Dedifferentiated amniotic fluid mesenchymal stem cell (primary cell): ENCODE measurements around the gene COL4A6.

Experiments used
- DNase-seq: peaks from one replicate; pipeline ENCODE4 v3.0.0-alpha.2; 2016; ENCODE audit errors: extremely low spot score

Gene COL4A6

DNA sequence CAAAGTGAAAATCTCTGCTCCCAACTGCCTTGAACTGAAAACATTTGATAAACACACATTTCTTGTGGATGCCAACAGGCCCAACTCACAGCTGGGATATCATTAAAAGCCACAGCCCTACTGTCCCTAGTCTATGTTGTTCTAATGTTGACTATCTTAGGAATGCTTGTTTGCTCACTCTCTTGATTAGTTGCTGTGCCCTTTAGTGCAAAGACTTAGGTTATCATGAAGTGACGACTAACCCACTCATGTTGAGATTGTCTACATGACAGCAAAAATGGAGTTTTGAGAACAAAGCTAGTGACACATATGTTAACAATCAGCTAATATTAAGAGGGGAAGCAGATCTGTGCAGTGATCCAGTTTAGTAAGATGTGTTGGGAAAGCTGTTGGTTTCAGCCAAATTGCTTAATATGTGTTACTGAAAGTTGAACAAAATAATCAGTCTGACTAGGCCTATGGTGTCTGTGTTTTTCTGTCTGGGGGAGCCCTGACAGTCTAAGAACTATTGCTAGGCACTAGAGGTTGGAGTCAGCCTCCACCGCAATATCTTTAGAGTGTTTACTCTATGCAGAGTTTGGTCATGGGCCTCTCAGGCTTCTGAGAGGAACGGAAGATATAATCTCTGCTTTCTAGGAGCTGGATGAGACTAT is 221.2 kb downstream of the COL4A6 start:
- DNase-seq: no peak

DNA sequence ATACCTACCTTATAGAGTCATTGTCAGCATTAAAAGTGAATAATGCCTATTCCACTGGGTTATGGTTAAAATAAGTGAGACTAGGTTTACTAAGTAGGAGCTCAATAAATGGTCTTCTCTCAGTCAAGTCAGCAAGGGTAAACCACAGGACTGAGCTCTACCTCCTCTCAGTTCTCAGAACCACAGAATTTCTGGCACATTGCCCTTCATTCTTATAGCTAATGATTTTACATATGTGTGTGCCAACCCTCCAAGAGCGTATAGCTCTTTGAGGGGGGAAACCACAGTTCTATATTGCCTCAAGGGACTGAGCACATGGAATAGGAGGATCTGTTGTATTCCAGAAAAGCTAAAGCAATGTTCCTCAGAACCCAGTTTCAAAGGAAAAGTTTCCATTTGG is 221.8 kb downstream of the COL4A6 start:
- no peak for DNase-seq

DNA sequence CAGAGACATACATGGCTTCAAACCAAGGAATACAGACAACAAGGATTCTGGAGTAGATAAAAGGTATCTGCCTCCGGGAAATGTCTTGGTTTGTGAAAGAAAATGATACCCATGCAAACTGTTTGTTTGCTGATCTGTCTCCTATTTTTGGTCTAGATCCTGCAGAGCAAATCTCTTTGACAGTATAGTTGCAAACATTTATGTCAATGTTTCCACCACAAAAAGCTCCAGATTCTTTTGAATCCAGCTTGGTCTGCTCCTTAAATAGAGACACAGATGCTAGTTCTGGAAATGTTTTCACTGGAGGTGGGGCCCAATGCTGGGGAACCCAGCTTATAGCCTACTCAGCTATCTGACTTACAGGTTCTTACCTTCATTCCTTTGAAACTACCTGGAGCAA is 226.9 kb downstream of the COL4A6 start:
- no peak for DNase-seq

DNA sequence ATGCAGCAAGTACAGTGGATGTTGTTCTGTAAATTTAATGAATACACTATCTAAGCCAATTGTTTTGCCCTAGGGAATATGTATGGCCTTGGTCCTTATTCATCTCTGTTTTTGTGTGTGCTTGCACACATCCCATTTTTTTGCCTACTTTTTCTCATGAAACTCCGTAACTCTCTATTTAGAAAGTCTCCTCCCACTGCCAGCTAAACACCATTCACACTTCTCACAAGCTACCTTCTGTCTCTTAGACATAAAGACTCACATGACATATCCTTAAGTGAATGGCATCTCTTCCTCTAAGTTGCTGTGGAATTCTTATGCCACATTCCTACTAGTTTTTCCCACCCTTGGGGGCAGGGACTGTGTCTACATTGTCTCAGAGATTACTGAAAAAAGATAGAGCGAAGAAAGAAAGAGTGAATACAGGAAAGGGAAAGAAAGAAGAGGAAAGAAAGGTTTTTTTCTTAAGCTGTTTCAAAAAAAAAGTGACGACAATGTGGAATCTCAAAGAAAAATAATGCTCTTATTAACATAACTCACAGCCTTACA is 229.1 kb downstream of the COL4A6 start:
- no peak for DNase-seq

DNA sequence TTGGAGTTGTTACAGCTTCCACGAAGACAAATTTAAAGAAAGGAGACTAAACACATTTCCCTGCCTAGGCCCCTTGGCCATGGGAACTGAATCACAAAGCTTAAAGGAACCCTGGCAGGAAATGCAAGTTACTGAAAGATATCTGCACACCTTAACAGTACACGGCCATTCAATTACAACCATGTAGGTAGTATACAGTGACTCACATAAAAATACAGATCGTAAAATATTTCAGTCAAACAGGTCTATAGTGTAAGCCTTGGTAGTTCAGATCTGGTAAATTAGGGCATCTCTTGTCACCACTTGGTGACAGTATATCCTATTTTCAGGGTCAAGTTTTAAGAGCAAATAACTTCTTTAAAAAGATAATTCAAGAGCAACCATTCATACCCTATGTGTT is 234.7 kb downstream of the COL4A6 start:
- no peak for DNase-seq

DNA sequence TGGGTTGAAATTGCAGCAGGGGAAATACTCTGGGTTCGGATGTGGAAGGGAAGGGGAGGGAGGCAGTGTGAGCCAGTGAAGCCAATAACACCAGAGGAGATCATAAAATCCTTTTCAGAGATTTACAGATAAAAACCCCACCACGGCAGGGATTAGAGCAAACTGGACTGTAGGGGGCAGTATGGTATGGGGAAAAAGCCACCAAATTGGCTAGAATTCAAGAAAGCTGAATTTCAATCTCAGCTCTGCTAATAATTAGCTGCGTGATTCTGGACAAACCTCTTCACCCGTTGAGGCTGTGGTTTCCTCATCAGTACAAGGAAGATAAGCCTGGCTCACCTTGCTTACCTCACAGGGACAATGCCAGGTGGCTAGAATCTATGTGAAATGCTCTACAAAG is 238.5 kb downstream of the COL4A6 start:
- no peak for DNase-seq

DNA sequence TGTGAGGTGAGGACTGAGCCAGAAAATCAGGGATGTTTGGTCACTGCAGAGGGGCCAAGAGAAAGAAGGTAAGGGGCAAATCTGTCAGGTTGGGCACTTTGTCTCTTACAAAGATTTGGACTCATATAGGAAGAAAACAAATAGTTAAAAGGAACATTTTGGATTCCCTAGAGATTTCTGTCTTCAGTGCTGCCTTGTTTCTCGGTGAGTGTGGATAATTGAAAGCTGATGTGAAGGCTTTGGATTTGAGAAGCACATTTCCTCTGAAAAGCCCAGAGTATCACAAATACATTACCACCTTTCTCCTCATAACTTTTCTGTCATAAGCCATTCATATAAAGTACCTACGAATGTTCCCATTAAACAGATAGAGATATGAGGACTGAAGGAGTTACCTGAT is 239.2 kb downstream of the COL4A6 start:
- no peak for DNase-seq

DNA sequence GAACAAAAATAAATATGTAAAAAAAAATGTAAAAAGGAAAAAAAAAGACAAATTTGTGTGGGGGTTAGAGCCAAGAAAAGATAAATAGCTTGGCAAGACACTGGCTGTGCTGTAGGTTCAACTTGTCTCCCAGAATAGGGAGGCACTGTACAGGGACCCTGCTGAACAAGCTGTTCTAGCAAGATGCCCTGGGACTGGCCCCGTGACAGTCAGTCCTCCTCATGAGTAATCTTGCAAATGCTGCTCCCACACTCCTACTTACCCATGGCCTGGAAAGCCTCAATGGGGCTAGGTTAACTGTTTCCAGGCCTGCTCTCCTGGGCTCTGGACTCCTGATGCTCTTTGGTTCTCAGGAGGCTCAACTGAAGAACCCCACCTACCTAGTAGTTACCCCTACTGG is 239.8 kb downstream of the COL4A6 start:
- no peak for DNase-seq

DNA sequence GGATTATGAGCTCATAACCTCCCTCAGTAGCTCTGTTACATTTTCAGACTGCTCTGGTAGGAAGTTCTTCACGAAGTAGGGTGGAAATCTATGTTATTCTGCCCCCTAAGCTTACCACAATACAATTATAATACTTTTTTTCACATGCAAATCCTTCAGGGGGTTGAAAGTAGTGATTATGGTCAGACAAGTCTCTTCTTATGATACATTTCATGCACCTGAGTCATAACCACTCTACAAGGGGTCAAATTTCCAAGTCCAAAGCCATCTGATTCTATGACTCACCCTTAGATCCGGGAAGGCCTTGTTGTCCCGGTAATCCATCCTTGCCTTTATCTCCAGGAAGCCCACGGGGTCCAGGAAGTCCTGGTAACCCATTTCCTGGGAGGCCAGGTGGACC is 251.4 kb downstream of the COL4A6 start:
- DNase-seq: no peak

DNA sequence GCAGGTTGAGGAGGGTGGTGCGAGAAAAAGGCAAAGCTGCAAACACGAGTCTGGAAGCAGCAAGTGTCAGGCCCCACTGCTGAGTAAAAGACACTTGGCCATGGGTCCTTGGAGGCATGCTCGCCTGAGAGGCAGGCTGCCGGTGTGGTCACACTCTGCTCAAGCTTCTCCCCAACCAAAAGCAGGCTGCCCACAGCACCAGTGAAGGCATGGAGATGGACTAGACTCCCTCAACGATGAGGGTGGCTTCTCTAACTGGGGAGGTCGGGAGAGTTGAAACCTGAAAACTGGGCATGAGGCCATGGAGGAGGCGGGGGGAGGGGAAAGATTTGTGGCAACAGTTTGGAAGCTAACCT is 260.1 kb downstream of the COL4A6 start:
- DNase-seq: no peak

DNA sequence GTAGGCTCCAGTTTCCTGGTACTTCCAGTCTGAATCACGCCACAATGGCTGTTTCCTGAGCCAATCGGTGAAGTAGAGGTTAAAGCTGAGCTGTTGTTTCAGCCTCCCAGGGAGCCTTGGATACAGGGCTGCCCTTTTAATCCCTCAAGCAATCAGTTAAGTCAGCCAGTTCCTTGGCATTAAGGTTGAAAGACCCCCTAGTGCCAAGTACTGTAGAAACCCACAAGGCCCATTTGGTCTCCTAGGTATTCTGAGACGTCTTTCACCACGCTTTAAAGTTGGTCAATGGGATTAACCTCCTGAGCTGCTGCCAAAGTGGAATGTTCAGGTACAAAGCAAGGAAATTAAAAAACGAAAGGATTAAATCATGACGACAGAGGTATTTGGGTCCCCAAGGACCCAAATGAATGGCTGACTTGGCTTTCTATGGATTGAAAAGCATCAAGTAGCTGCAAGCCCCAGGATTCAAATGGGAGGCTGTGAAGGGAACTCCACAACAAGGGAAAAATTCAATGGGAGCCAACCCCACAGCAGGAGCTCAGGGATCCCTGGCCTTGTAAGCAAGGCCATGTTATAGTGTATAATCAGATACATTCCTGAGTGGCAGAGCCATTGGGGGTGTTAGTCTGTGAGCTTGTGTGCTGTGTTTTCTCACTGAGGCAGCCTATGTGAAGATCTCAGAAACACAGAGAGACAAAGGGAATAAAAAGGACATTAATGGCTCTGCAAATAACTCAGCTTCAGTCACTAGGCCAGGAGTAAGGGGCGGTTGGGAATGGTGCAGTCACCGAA is 260.7 kb downstream of the COL4A6 start:
- DNase-seq: no peak

DNA sequence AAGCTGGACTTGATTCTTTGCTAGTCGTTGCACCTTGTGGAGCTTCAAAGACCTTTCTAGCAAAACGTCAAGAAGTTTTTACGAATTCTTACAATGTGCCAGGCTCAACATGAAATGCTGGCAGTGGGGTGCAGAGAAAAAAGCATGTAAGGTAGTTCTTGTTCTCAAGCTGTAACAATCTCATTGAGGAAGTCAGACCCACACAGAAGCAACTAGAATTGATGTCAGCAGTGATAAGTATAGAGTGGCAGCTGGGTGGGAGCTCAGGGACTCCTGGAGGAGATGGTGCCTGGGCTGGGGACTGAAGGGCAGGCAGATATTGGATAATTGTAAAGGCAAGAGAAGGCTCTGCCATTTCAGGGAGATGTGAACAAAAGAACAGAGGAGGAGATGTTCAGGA is 264.3 kb downstream of the COL4A6 start:
- DNase-seq: no peak

DNA sequence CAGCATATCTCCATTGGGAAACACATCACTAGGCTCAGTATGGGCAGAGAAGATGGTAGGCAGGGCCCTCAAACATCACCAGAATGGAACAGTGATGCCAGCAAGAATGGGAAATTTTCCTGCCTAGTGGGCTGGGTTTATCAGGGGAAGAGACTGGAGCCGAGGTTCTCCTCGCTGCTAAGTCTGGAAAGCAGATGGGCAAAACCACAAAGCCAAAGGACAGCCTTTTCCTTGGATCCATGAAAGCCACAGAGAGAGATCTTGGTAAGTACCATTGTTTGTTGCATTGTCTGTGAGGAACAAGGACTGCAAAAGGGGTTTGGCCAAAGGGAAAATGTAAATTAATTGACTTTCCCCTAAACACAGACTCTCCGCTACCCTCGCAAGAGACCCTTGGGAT is 266.6 kb downstream of the COL4A6 start:
- no peak for DNase-seq

DNA sequence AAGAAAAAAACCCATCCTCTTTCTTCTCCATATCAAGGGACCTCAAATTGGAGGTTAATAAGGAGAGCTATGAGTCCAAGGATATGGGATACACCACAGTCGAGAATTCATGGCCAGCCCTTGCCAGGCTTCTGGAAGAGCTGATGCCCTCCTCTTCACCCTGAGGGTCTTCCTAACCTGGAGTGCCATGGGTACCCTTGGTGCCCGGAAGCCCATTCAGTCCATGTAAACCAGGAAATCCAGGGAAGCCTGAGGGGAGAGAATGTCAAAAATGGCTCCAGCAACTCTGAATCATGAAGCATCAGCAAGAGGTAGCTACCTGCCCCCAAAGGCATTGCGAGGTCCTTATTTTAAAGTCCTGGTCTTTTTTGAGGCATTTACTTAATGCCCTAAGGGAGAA is 268.5 kb downstream of the COL4A6 start:
- DNase-seq: no peak

DNA sequence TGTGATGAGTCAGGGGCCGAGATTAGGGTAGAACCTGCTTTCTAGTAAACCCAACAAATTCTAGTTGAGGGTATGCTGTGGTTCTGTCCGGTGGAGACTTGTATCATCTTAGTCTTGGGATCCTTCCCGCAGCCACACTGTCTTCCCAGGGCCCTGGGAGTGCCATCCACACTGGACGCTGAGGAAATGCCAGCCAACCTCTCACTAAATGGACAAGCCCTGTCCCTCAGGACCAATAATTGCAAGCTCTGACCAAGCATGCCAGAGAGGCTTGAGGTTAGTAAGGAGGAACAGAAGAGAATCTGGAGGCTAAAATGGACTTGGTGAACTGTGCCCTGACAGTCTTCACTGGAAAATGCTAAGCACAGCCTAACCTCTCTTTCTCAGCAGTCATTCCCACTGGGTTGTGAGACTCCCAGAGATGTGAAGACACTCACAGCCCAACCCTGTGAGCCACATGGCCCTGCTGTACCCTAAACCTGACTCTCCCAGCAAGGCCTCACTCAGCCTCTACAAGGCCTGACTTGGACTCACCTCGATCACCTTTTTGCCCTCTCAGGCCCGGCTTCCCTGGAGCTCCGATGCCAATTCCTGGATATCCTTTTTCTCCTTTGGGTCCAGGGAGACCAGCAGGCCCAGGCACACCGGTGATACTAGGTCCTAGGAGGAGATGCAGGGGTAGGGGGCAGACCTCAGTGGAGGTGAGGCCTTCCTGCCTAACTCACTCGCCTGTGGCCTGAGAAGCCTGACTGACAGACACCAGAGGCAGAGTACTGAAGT is 269.1 kb downstream of the COL4A6 start:
- no peak for DNase-seq

DNA sequence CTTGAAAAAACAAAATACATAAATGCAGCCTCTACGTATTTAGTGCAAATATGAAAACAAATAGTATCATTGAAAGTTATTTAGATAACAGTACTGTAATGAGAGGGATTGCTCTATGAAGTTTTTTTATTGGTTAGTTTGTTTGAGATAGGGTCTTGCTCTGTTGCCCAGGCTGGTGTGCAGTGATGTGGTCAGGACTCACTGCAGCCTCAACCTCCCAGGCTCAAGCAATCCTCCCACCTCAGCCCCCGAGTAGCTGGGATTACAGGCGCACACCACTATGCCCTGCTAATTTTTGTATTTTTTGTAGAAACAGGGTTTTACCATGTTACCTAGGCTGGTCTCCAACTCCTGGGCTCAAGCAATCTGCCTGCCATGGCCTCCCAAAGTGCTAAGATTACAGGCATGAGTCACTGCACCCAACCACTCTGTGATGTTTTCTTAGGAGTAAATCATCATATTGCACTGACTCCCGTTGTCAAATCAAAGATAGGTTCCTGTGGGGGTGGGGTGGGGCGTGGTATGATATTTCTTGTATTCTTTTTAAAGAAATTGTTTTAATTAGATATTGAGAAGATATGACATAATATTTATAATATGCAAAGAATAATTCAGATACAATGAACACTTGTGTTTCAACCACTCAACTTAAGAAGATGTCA is 270.9 kb downstream of the COL4A6 start:
- DNase-seq: no peak

DNA sequence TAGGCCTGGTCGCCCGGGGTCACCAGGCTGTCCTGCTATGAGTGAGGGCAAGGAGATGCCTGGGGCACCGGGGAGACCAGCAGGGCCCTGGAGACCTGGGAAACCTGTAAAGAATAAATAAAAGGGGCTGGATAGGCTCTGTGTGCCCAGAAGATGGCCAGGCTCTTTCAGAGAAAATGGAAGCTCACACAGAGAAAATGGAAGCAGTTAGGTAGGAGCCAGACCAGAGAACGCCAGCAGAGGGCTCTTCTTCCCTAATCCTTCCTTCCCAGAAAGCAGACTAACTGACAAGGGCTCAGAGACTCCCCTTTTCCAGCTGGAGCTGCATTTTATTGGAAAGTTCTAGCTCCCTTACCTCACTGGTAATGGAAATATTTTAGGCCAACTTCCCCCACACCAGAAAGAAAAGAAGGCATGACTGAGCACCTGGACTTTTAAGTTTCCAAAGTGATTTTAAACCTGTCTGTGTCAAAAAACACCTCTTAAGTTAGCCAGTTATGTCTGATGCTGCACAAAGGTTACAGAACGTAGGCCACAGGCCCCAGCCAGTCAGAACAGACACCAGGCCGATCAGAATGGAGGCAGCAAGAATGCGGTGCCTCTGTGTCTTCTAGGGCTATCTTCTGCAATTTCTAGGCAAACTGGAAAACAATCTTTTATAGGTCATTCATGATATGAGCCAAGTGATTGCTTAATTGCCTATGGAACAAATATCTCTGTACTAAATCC is 272.7 kb downstream of the COL4A6 start:
- DNase-seq: no peak

DNA sequence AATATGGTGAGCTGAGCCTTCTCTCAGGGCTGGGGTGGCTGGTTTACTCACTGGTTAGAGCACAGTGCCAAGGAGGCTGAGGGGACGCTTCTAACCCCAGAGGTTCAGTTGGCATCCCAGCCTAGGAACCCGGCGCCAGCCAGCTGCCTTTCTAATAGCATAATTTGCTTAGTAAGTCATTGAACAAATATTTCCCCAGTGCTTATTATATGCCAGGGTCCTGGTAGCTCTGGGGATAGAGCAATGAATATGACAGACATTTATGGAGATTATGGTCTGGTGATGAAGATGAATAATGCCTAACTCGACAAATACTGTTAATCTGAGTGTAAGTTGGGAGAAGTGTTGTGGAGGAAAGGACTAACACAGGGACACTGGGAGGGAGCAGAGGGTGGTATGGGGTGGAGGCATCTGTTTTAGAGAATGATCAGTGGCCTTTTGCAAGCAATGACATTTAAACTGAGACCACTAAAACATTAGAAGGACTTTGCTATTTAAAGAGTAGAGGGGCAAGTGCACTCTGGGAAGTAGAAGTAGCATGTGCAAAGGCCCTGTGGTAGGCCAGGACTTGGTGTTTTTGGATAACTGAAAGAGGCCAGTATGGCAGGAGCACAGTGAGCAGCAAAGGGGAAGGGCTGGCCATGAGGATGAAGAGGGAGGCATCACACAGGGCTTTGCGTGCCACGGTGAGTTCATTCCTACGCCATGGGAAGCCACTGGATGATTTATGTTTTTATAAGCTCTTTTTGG is 274.7 kb downstream of the COL4A6 start:
- no peak for DNase-seq

DNA sequence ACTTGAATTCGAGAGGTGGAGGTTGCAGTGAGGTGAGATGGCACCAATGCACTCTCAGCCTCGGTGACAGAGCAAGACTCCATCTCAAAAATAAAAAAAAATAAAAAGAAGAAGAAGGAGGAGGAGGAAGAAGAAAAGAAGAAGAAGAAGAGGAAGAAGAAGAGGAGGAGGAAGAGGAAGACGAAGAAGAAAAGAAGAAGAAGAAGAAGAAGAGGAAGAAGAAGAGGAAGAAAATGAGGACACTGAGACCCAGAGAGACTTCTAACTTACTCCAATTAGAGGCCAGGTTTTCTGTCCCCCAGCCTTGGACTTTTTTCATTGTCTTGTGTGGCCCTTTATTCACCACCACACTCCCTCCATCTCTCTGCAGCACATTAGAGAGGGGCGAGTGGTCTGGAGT is 276.0 kb downstream of the COL4A6 start:
- DNase-seq: no peak

DNA sequence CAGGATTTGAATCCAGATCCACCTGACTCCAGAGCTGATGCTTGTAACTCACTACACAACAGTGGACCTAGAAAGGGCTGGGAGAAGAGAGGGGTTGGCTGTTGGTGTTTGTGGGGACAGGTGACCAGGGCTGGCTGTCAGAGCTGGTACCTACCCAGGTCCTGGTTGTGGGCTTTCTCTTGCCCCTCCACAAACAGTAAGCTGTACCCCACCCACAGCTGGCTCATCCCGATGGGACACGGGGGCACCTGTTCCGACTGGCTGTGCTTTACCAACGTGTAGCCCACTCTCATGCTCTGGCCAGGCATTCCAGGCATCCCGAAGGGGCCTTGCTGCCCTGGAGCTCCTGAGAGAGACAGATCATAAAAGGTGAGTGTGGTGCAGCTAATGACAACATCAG is 277.9 kb downstream of the COL4A6 start:
- no peak for DNase-seq
